OCI-LY7 (cell line): Measurements from ENCODE around the gene ZNF175. TPM values are rescaled to one million over a fixed set of nuclear protein-coding genes. Genes with fewer than 3 reads are reported as not detected.

Experiments used
- BruUV-seq: library from RNA; stranded (reverse); fragments of 400-500 nt; replicated peaks from 2 replicates; lab custom pipeline; 2021; lab: Mats Ljungman, UMichigan
- CTCF ChIA-PET: fragments of 300-600 bp; sonication (Branson Sonifier 250); formaldehyde crosslinking; loops from one replicate; lab custom pipeline; 2022; ENCODE audit warnings: antibody characterized with exemption; ENCODE audit not compliant: unreplicated experiment; lab: Charles Lee
- POLR2A ChIA-PET: fragments of 300-600 bp; sonication (Branson Sonifier 250); formaldehyde crosslinking; loops from one replicate; lab custom pipeline; 2022; ENCODE audit warnings: antibody characterized with exemption; lab: Charles Lee
- DNase-seq: peaks from one replicate; pipeline ENCODE4 v3.0.0-alpha.2; 2015; ENCODE audit warnings: low spot score
- H2AFZ ChIP-seq: fragments of 200-600 bp; sonication (generic), shearing (Covaris generic); 2 replicates; pipeline ENCODE4 v1.6.1; 2014; ENCODE audit warnings: mild to moderate bottlenecking, antibody characterized with exemption, low read length, moderate library complexity
- H3K27ac ChIP-seq: fragments of 200-600 bp; sonication (generic); 2 replicates; pipeline ENCODE4 v1.5.1; 2014; ENCODE audit warnings: mixed run types, low read depth, mild to moderate bottlenecking, moderate library complexity, low read length, inconsistent platforms; ENCODE audit not compliant: poor library complexity, severe bottlenecking
- H3K36me3 ChIP-seq: fragments of 200-600 bp; sonication (generic); 2 replicates; pipeline ENCODE4 v1.6.1; 2014; ENCODE audit warnings: mild to moderate bottlenecking, antibody characterized with exemption, low read length, moderate library complexity, mixed read lengths; ENCODE audit not compliant: insufficient read depth
- H3K4me1 ChIP-seq: fragments of 200-600 bp; sonication (generic); 2 replicates; pipeline ENCODE4 v1.5.1; 2014; ENCODE audit warnings: mild to moderate bottlenecking, low read length; ENCODE audit not compliant: insufficient read depth, poor library complexity, severe bottlenecking
- H3K4me2 ChIP-seq: fragments of 200-600 bp; sonication (generic); 2 replicates; pipeline ENCODE4 v1.6.1; 2014; ENCODE audit warnings: mild to moderate bottlenecking, low read length
- H3K4me3 ChIP-seq: fragments of 200-600 bp; sonication (generic); 2 replicates; pipeline ENCODE4 v1.5.1; 2014; ENCODE audit warnings: mild to moderate bottlenecking, low read depth, low read length; ENCODE audit not compliant: poor library complexity, severe bottlenecking
- H3K79me2 ChIP-seq: fragments of 200-600 bp; sonication (generic); 2 replicates; pipeline ENCODE4 v1.6.1; 2016; ENCODE audit warnings: low read depth, mild to moderate bottlenecking, low read length, moderate library complexity, mixed read lengths; ENCODE audit not compliant: insufficient read depth
- H3K9me2 ChIP-seq: fragments of 200-600 bp; sonication (generic); 2 replicates; pipeline ENCODE4 v1.6.1; 2016; ENCODE audit warnings: mild to moderate bottlenecking, low read length, mixed read lengths; ENCODE audit not compliant: insufficient read depth
- H3K9me3 ChIP-seq: fragments of 200-600 bp; sonication (generic); 2 replicates; pipeline ENCODE4 v1.6.1; 2014; ENCODE audit warnings: mild to moderate bottlenecking, mixed run types, low read length, mixed read lengths
- H4K20me1 ChIP-seq: fragments of 200-600 bp; sonication (generic); 2 replicates; pipeline ENCODE4 v1.6.1; 2014; ENCODE audit warnings: mild to moderate bottlenecking, antibody characterized with exemption, low read length, moderate library complexity, mixed read lengths; ENCODE audit not compliant: insufficient read depth
- EZH2phosphoT487 ChIP-seq: fragments of 200-600 bp; sonication (generic); IDR thresholded peaks from 2 replicates; pipeline ENCODE4 v1.6.1; 2018; ENCODE audit warnings: low read depth, borderline replicate concordance, mild to moderate bottlenecking, mixed run types, antibody characterized with exemption, low read length, moderate library complexity, mixed read lengths
- intact Hi-C: fragments of 100-400 bp; cut with micrococcal nuclease; formaldehyde crosslinking; loops from one replicate; pipeline ENCODE4 v1.10.0; 2022; ENCODE audit not compliant: unreplicated experiment
- total RNA-seq, 2 experiments: library from RNA; depleted of rRNA in 1 of 2; stranded (reverse); fragments of >200 nt in 1 of 2; shearing (Covaris generic) in 1 of 2; gene quantifications; 2 replicates each; pipeline ENCODE4 v1.2.3, GENCODE V29; 2014 to 2022
- TF ChIP-seq, protein P1 (sequence below): fragments of 200-600 bp; sonication (generic); conservative IDR thresholded peaks from 2 replicates; pipeline ENCODE4 v1.5.1; 2014; ENCODE audit warnings: mild to moderate bottlenecking, antibody characterized with exemption, low read length, moderate library complexity, mixed read lengths

ZNF175 gene
- total RNA-seq, 2 experiments from 2014 or later: 3.5 to 10.4 TPM

DNA sequence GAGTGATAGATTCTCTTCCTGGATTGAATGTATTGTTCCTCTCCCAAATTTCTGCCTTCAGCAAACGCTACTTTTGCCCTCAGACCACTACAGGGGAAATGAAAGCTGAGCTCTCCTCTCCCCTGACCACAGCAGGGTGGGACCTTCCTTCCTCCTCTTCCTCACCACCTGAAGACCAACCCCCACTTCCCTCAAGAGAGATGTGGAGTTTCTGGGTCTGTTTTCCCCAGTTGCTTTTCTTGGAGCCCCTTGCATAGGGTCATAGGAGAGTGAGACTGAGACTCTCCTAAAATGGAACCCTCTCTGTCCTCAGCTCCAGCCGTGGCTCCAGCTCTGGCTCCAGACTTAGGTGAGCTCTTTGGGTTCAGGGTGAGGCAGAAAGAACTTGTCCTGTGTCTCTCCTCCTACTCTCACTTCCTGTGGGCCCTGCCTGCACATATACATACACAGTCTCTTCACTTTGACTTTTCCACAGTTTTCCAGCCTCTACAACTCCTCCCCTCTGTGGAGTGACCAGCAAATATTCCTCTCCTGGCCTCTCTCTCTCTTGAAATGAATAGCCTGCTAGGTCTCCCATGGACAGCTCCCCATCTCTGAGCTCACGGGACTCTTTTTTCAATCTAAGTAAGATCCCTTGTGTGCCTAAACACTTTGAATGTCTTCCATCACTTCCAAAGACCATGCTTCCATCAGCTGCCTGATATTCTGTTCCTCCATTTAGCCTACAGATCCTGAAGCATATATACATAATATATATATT, 19.2 kb upstream of the ZNF175 start:
- no peak for DNase-seq
- Histone ChIP-seq H3K36me3 (no peaks in the 10 kb centered on the region), H3K4me2 (no peak overlapping the region), H4K20me1 (no peaks in the 10 kb centered on the region), H3K4me1 (peaks cover 6% of the 10 kb centered on the region), H3K79me2 (no peaks in the 10 kb centered on the region), H3K9me3 (no peaks in the 10 kb centered on the region), H3K4me3 (no peak overlapping the region), H3K9me2 (no peaks in the 10 kb centered on the region), H2AFZ (no peak overlapping the region), H3K27ac (no peak overlapping the region)
- BruUV-seq: no TSS peak
- ChIA-PET POLR2A (no interaction called here), CTCF (no interaction called here)
- TF ChIP-seq, protein P1, sequence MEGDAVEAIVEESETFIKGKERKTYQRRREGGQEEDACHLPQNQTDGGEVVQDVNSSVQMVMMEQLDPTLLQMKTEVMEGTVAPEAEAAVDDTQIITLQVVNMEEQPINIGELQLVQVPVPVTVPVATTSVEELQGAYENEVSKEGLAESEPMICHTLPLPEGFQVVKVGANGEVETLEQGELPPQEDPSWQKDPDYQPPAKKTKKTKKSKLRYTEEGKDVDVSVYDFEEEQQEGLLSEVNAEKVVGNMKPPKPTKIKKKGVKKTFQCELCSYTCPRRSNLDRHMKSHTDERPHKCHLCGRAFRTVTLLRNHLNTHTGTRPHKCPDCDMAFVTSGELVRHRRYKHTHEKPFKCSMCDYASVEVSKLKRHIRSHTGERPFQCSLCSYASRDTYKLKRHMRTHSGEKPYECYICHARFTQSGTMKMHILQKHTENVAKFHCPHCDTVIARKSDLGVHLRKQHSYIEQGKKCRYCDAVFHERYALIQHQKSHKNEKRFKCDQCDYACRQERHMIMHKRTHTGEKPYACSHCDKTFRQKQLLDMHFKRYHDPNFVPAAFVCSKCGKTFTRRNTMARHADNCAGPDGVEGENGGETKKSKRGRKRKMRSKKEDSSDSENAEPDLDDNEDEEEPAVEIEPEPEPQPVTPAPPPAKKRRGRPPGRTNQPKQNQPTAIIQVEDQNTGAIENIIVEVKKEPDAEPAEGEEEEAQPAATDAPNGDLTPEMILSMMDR: no peak
- TF ChIP-seq EZH2phosphoT487: no peak
- intact Hi-C loops: no loop called here

DNA sequence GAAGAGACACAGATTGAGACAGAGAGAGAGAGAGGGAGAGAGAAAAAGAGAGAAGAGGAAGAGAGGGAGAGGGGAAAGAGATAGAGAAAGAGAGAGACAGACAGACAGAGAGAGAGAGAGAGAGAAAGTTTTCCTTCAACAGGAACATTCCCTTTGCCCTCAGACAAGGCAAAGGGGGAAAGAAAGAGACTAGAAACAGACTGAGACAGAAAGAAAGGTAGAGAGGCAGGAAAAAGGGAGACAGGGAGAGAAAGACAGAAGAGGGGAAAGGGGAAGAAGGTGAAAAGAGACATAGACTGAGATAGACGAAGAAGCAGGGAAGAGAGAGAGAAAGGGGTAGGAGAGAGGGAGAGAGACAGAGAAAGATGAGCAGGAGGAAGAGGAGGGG, 18.5 kb upstream of the ZNF175 start:
- TF ChIP-seq, protein P1: no peak
- TF ChIP-seq EZH2phosphoT487: no peak
- ChIA-PET POLR2A (no interaction called here), CTCF (no interaction called here)
- DNase-seq: no peak
- Histone ChIP-seq H3K4me3 (no peak overlapping the region), H3K36me3 (no peaks in the 10 kb centered on the region), H2AFZ (no peak overlapping the region), H3K79me2 (no peaks in the 10 kb centered on the region), H3K27ac (no peak overlapping the region), H3K9me3 (no peaks in the 10 kb centered on the region), H4K20me1 (no peaks in the 10 kb centered on the region), H3K4me2 (no peak overlapping the region), H3K9me2 (no peaks in the 10 kb centered on the region), H3K4me1 (peaks cover 6% of the 10 kb centered on the region)
- BruUV-seq: no TSS peak
- intact Hi-C loops: no loop called here

DNA sequence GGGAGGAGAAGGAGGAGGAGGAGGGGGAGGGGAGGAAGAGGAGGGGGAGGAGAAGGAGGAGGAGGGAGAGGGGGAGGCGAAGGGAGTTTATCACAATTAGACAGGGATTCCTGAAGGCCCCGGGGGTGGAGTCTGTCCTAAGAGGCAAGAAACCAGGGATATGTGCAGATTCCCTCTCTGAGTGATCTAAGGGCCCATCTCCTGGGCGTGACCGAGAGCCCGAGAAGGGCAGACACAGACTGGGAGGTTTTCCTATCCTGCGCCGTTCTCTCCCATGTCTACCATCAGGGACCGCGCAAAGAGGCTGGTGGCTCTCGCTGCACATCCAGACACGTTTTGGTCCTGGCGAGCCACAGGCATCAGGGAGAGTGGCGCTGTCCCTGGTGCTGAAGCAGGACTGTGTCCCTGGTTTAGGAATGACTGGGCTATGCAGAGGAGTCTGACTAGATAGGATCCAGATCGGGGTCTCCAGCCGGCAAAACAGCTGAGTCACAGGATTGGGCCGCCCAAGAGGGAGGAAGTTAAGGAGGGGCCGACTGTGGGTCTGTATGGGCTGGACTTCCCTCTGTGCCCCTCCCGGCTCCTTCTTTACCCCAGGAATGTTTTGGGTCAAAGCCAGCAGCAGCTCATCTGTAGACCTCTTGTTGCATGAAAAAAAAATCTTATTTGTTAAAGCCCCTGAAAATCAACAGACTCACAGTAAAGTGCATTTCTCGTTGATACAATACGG, 17.9 kb upstream of the ZNF175 start:
- CTCF ChIA-PET: interaction anchor here (1.0 kb wide), 1 partner anchor 37 kb away, joined by 3 read pairs; no protein-coding TSS in a partner anchor
- no peak overlapping the region for H3K4me3 ChIP-seq

More for the DNA sequence above, 17.9 kb upstream of the ZNF175 start:
- Histone ChIP-seq H3K27ac (no peak overlapping the region), H3K4me1 (peaks cover 6% of the 10 kb centered on the region), H3K9me3 (no peaks in the 10 kb centered on the region), H3K4me2 (no peak overlapping the region), H4K20me1 (no peaks in the 10 kb centered on the region), H2AFZ (no peak overlapping the region), H3K9me2 (no peaks in the 10 kb centered on the region), H3K36me3 (no peaks in the 10 kb centered on the region), H3K79me2 (no peaks in the 10 kb centered on the region)
- POLR2A ChIA-PET: no interaction called here
- no peak for TF ChIP-seq EZH2phosphoT487
- TF ChIP-seq, protein P1: no peak
- peak; percentile 46 for DNase-seq
- BruUV-seq: no TSS peak
- intact Hi-C loops: no loop called here
